Stimulated activated CD4-positive, alpha-beta T cell treated with anti-CD3 and anti-CD28 coated beads, Interleukin-2, amount 100 ng/mL, for 24 hours (primary cell): ENCODE measurements around the gene EP400.
A peak's percentile ranks its signal among the peaks of the same experiment; 100 is the strongest.
"Not testable (repeated sequence)": the region's sequence is repeated elsewhere in the genome, so short reads cannot be mapped to it uniquely, and the experiment has no call there.

ENCODE experiments used
- DNase-seq, 2 donors: peaks; one replicate each; pipeline ENCODE4 v3.0.0-alpha.2; 2020

The EP400 gene

GRCh38 chr12:132070298-132070697, 120.6 kb downstream of the EP400 start:
- DNase-seq, result no peak

DNA sequence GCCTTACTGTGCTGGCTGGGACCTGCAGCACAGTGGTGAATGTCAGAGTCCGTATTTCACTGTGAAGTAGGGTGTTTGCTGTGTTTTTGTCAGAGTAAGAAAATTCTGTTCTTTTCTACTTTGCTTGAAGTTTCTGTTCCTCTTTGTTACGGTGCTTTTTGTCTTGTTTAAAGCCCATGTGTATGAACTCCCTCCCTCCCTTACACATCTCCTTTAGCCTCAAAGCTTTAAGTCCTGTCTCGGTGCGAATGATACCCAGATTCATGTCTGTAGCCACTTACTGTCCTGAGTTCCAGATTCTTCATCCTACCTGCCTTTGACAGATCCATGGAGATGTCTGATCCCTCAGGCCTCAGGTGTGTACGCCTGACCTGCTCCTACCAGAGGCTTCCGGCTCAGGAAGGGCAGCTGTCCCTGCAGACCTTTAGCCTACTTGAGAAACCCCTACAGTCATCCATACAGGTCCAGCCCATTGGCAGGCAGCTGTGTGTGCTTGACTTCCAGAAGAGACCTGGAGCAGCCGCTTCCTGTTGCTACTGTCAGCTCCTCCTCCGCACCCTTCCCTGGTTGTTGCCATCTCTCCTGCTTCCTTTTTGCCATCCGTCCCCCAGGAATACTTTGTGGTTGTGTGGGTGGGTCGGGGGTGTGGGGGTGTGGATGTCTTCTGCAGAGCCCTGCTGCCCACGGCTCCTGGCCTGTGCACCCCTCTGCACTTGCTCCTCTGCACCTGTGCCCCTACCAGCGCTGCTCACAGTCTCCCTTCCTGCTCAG, 121.5 kb downstream of the EP400 start:
- no peak for DNase-seq

- no peak for DNase-seq
Observed at GRCh38 chr12:132071830-132072384, 122.2 kb downstream of the EP400 start.

GRCh38 chr12:132074216-132074615, 124.5 kb downstream of the EP400 start:
- no peak for DNase-seq

- DNase-seq, result no peak
Observed at GRCh38 chr12:132075026-132075713, 125.4 kb downstream of the EP400 start.

- DNase-seq, result no peak
Observed at GRCh38 chr12:132075714-132076553, 126.2 kb downstream of the EP400 start.

DNA sequence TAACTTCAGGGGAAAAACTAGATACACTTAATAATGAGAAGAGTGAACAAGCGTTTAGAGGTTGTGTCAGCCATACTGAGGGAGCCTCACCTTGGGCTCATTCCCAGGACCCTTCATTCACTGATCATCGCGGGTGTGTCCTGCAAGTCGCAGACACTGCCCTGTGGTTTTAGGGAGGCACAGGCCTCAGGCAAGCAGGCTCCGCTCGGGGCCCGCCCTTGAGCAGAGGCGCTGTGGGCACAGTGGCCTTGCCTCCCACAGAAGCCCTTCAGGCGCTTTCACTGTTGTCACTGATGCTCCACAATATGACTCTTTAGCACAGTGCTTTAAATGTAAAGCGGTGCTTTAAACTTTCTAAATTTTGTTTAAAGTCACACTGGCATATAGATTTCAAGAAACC, 127.0 kb downstream of the EP400 start:
- no peak for DNase-seq

- no peak for DNase-seq
Observed at GRCh38 chr12:132077322-132078100, 127.8 kb downstream of the EP400 start.

GRCh38 chr12:132078190-132078589, 128.4 kb downstream of the EP400 start:
- no peak for DNase-seq

DNA sequence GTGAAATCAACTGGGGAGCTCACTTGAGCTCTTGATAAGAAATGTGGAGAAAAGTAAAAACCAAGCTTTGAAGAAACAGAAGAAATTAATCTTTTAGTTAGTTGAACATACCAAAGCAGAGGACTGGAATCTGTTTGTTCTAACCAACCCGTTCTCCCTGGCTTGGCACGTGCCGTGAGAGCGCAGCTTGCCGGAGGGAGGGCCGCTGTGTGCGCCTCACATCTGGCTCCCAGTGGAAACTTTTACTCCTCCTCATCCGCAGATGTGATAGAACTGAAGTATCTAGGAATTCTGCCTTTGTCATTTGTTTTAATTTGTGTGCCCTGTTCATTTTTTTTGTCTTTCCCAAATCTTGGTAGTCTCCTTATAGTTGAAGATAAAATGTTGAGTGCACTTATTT, 129.5 kb downstream of the EP400 start:
- DNase-seq, result no peak

DNA sequence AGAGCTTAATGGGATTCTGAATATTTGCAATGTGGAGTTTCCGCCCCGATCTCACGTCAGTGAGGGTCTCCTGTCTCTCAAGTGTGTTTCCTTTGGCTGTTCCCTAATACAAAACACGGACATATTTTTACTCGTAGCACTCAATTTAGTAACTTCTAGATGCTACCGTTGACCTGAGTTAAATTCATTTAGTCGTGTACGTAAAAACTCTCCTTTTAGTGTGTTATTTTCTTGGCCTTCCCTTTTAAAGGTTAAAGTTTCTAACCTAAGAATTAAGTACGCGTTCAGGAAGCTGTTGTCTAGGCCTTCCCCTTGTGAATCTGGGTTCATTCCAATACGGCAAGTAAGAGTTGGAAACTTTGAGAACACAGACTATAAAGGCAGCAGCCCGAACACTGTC, 130.0 kb downstream of the EP400 start:
- no peak for DNase-seq

DNA sequence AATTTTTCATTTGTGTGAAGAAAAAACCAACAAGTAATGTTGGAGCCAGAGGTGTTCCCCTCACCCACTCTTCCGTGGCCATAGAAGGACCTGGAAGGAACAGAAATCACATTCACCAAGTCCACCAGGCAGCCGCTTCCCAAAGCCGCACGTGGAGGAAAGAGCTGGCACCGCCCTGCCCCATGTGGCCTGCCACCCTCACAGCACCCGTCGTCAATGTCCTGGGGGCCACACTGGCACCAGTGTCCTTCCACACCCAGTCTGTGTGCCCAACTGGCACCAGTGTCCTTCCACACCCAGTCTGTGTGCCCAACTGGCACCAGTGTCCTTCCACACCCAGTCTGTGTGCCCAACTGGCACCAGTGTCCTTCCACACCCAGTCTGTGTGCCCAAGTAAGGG, 130.8 kb downstream of the EP400 start:
- DNase-seq, result not testable (repeated sequence)

GRCh38 chr12:132081423-132081822, 131.7 kb downstream of the EP400 start:
- no peak for DNase-seq

DNA sequence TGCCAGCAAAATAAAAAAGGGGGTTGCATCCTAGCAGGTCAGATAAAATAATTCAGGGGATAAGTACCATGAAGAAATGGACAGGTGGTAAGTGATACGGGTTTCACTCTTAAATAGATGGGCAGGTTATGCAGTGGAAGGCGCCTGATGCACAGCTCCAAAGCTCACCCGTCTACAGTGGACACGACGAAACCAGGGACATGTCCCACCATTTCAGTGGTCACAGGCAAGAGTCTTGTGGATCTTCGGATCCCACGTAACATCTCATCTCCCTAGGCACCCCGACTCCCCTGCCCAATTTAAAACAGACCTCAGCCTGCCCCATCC, 133.8 kb downstream of the EP400 start:
- no peak for DNase-seq

DNA sequence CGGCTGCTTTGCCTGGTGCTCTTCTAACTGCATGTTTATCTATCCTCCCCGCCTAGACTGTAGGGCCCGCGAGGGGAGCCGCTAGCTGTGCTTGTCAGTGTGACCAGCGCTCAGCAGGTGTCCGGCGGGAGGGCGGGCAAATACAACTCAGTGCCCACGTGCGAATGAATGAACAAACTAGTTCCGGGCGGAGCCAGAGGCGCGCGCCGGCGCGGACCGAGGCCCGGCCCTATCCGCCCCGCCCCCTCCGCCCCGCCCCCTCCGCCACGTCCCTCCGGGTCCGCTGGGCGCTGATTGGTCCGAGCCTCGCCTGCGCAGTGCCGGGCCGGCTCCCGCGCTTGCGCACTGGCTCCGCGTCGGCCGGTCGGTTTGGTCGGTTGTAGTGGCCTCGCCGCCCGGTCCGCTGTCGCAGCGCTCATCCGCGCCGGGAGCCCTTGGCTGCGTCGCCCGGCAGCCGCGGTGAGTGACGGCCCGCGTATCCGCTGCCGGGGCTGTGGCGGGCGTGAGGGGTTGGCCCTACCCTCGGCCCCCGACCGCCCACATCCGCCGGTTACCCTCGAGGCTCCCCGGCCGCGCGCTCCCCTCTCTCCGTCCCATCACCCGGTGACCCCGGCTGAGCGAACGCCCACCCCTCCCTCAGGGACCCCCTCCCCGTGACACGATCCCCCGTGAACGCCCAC, 134.3 kb downstream of the EP400 start:
- peak; percentile 88 to 89 for DNase-seq

- DNase-seq, result peak; percentile 58 to 67
Observed at GRCh38 chr12:132084621-132085290, 135.0 kb downstream of the EP400 start.

- DNase-seq, result no peak
Observed at GRCh38 chr12:132085291-132085635, 135.5 kb downstream of the EP400 start.

GRCh38 chr12:132089407-132089910, 139.7 kb downstream of the EP400 start:
- DNase-seq, result no peak

- DNase-seq, result no peak
Observed at GRCh38 chr12:132094269-132094891, 144.6 kb downstream of the EP400 start.

DNA sequence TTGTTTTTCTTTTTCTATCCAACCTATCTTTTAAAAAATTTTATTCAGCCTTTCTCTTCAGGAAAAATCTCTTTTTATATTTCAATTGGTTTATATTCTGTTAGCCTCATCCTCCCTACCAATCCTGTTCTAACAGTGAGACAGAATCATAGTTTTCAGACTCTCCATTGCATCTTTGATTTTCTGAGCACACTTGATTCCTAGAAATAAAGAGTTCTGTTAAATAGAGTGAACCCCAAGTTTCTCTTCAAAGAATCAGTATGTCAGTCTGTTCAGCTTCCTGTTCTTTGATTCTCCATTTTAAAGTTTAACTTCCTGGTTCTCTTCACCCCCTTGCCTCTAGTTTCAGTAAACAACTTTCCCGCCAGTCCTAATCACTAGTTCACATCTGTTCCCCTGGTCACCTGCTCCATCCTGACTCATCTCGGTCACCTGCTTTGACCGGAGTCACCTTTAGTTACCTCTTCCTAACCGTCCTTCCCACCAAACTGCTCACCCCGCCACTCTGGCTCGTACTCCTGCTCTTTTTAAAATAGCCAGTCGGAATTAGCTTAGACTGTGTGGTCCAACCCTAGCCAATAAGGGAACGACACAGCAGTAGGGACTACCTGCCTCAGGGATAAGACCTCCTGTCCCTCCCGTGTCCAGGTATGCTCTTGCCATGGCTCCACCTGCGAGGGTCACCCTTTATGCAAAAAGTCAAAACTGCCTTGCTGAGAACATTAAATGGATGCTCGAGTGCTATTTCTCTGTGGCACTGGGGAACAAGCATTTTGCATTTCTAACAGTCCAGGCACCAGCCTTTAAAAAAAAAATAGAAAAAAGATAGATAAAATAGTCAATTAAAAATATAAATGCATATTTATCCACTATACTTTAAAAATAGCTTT, 146.0 kb downstream of the EP400 start:
- no peak for DNase-seq
